Vagina (tissue), 2 donors: ENCODE results near the gene PECR. TPM values are rescaled to one million over a fixed set of nuclear protein-coding genes. Genes with fewer than 3 reads are reported as not detected.
A peak's percentile ranks its signal among the peaks of the same experiment; 100 is the strongest.

Source experiments
- DNase-seq, 2 donors: peaks; one replicate each; pipeline ENCODE4 v3.0.0-alpha.2; 2017; ENCODE audit errors: extremely low spot score in 2 of 2
- H3K27ac ChIP-seq: fragments of 200-600 bp; sonication (generic); one replicate; pipeline ENCODE4 v1.5.1; 2019
- H3K27me3 ChIP-seq: fragments of 200-600 bp; sonication (generic); one replicate; pipeline ENCODE4 v1.5.1; 2019
- H3K36me3 ChIP-seq, 2 donors: fragments of 200-600 bp; sonication (generic); one replicate each; pipeline ENCODE4 v1.5.1; 2017 to 2019
- H3K4me1 ChIP-seq: fragments of 200-600 bp; sonication (generic); one replicate; pipeline ENCODE4 v1.5.1; 2019
- H3K4me3 ChIP-seq, 2 donors: fragments of 200-600 bp; sonication (generic); 1 replicate in 1 of 2; 2 replicates in 1 of 2; pipeline ENCODE4 v1.5.1; 2016 to 2019
- H3K9me3 ChIP-seq: fragments of 200-600 bp; sonication (generic); one replicate; pipeline ENCODE4 v1.5.1; 2019
- POLR2A ChIP-seq, 2 donors: fragments of 450-650 bp; IDR thresholded peaks; one replicate each; pipeline ENCODE4 v1.6.1; 2017; ENCODE audit warnings: antibody characterized with exemption in 2 of 2, mild to moderate bottlenecking in 2 of 2, moderate library complexity in 2 of 2
- POLR2AphosphoS5 ChIP-seq, 2 donors: sonication (generic); formaldehyde crosslinking; IDR thresholded peaks; one replicate each; pipeline ENCODE4 v1.9.0; 2017; ENCODE audit warnings: antibody characterized with exemption in 2 of 2, mild to moderate bottlenecking in 2 of 2, low read depth in 1 of 2; ENCODE audit not compliant: insufficient read depth in 1 of 2
- intact Hi-C: fragments of 100-400 bp; cut with DNase I; formaldehyde crosslinking; loops from one replicate; pipeline ENCODE4 v1.15.1; 2023
- total RNA-seq: library from RNA; depleted of rRNA; stranded (reverse); fragments of >200 nt; gene quantifications from one replicate; pipeline ENCODE4 v1.2.3, GENCODE V29; 2016
- TF ChIP-seq, protein P1 (sequence below), 3 experiments: fragments of 450-650 bp in 2 of 3; fragments of 200-600 bp in 1 of 3; sonication (generic) in 1 of 3; IDR thresholded peaks; one replicate each; pipeline ENCODE4 v1.5.1; 2017 to 2019; ENCODE audit warnings: antibody characterized with exemption in 3 of 3, mild to moderate bottlenecking in 2 of 3, moderate library complexity in 2 of 3

PECR gene
- total RNA-seq: 13.0 TPM

DNA sequence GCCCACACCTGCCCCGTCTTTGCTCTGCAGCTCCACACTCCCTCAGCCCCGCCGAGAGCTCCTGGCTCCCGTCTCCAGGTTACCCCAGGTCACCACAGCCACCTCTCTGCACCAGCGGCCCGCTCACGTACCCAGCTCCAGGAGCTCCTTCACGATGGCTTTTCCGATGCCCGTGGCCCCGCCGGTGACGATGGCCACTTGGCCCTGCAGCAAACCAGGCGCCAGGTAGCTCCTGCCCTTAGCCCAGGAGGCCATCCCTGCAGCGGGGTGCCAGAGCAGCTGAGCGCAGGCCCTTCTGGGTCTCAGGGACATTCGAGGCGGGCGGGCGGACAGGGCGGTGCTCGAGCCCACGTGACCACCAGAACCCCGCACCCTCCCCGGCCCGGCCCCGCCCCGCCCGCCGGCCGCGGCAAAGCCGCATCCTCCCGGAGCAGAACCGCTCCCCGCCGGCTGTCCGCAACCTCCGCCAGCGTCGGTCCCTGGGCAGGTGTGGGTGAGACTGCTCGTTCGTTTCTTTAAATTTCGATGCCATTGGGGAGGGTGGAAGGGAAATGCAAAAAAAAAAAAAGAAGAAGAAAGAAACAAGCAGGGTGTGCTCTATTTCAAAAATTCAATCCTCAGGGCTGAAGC lies at the start of gene PECR, which contains the start of gene TMEM169:
Gene PECR (minus strand): TSS at position 323 of the 630 bp plus-strand sequence. CDS start 68 bp downstream, at position 255.
Gene TMEM169 (plus strand): TSS at position 433 of the 630 bp plus-strand sequence. CDS start 14,045 bp downstream, outside the sequence.
- DNase-seq: no peak
- Histone ChIP-seq H3K36me3 (no peaks in the 10 kb centered on the region), H3K4me3 (peak within 1 kb of the TSS; percentile 59 to 61), H3K9me3 (no peaks in the 10 kb centered on the region), H3K4me1 (no peaks in the 10 kb centered on the region), H3K27me3 (no peaks in the 10 kb centered on the region), H3K27ac (peak within 1 kb of the TSS; percentile 4)
- no peak for TF ChIP-seq POLR2A (IDR thresholded peaks at IDR 0.05)
- TF ChIP-seq POLR2AphosphoS5 (IDR thresholded peaks at IDR 0.05; ENCODE audit: insufficient read depth in 1 of 2, low read depth in 1 of 2): peak in 1 of 2 donors; percentile 57
- intact Hi-C loops: no loop called here

DNA sequence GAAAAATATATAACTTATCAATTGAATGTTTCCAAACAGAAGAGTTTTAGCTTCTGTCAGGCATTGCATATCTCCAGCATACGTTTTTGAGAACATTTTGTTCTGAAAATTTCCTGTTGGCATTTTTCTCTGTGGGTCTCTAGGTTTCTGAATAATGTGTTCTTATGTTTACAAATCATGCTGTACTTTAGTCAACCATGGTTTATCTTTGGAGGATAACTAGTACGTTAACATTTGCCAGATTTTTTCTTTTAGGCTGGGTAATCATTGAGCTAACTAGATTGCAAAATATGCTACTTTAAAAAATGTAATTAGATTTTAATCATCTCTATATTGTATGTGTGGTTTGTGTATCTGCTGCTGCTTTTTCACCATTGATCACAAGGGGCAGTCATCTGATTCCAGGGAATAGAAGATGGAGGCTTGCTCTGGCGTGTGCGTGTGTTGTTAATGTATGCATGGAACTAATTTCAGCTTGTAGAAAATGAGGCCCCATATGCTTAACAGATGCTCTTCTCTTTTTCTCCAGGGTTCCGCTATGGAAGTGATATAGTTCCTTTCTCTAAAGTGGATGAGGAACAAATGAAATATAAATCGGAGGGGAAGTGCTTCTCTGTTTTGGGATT lies 48.9 kb upstream of the PECR start:
- H3K4me3 ChIP-seq: no peak overlapping the region
- H3K27me3 ChIP-seq: no peaks in the 10 kb centered on the region
- no peak overlapping the region for H3K27ac ChIP-seq
- H3K36me3 ChIP-seq: peaks cover 0 to 97% of the 10 kb centered on the region in 2 donors
- no peak for DNase-seq
- H3K4me1 ChIP-seq: no peaks in the 10 kb centered on the region
- H3K9me3 ChIP-seq: no peaks in the 10 kb centered on the region
- TF ChIP-seq, protein P1, sequence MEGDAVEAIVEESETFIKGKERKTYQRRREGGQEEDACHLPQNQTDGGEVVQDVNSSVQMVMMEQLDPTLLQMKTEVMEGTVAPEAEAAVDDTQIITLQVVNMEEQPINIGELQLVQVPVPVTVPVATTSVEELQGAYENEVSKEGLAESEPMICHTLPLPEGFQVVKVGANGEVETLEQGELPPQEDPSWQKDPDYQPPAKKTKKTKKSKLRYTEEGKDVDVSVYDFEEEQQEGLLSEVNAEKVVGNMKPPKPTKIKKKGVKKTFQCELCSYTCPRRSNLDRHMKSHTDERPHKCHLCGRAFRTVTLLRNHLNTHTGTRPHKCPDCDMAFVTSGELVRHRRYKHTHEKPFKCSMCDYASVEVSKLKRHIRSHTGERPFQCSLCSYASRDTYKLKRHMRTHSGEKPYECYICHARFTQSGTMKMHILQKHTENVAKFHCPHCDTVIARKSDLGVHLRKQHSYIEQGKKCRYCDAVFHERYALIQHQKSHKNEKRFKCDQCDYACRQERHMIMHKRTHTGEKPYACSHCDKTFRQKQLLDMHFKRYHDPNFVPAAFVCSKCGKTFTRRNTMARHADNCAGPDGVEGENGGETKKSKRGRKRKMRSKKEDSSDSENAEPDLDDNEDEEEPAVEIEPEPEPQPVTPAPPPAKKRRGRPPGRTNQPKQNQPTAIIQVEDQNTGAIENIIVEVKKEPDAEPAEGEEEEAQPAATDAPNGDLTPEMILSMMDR (IDR thresholded peaks at IDR 0.05): no peak
- TF ChIP-seq POLR2A (IDR thresholded peaks at IDR 0.05) (no peak), POLR2AphosphoS5 (IDR thresholded peaks at IDR 0.05; ENCODE audit: insufficient read depth in 1 of 2, low read depth in 1 of 2) (no peak)
- intact Hi-C loops: no loop called here

DNA sequence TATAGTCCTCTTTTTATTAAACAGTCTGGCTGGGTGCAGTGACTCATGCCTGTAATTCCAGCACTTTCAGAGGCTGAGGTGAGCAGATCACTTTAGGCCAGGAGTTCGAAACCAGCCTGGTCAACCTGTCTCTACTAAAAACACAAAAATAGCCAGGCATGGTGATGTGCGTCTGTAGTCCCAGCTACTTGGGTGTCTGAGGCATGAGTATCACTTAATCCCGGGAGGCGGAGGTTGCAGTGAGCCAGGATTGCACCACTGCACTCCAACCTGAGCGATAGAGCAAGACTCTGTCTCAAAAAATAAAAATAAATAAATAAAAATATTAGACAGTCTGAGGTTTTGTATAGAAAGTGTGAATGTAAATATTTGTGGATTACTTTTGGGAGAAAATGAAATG lies 45.3 kb upstream of the PECR start:
- DNase-seq: no peak
- Histone ChIP-seq H3K27ac (no peak overlapping the region), H3K9me3 (no peaks in the 10 kb centered on the region), H3K4me1 (no peaks in the 10 kb centered on the region), H3K36me3 (peaks cover 0 to 97% of the 10 kb centered on the region in 2 donors), H3K27me3 (no peaks in the 10 kb centered on the region), H3K4me3 (no peak overlapping the region)
- TF ChIP-seq POLR2AphosphoS5 (IDR thresholded peaks at IDR 0.05; ENCODE audit: insufficient read depth in 1 of 2, low read depth in 1 of 2): no peak
- TF ChIP-seq, protein P1 (IDR thresholded peaks at IDR 0.05): no peak
- TF ChIP-seq POLR2A (IDR thresholded peaks at IDR 0.05): no peak
- intact Hi-C loops: no loop called here

DNA sequence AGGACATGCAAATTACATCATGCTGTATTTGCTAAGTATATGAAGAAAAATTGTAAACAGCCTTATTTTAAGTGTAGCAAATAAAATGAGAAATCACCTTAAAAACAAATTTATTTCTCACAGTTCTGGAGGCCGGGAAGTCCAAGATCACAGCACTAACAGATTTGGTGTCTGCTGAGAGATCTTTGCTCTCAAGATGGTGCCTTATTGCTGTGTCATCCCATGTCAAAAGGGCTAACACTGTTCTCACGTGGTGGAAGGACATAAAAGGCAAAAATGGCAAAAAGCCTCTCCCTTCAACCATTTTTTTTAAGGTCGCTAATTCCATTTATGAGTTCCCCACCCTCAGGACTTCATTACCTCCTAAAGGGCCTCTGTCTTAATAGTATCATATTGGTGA lies 39.6 kb upstream of the PECR start:
- Histone ChIP-seq H3K4me1 (peaks cover 31% of the 10 kb centered on the region), H3K9me3 (no peaks in the 10 kb centered on the region), H3K27me3 (no peaks in the 10 kb centered on the region), H3K36me3 (peaks cover 0 to 82% of the 10 kb centered on the region in 2 donors), H3K4me3 (no peak overlapping the region), H3K27ac (no peak overlapping the region)
- no peak for DNase-seq
- TF ChIP-seq, protein P1 (IDR thresholded peaks at IDR 0.05): no peak
- TF ChIP-seq POLR2A (IDR thresholded peaks at IDR 0.05) (no peak), POLR2AphosphoS5 (IDR thresholded peaks at IDR 0.05; ENCODE audit: insufficient read depth in 1 of 2, low read depth in 1 of 2) (no peak)
- intact Hi-C loops: no loop called here

DNA sequence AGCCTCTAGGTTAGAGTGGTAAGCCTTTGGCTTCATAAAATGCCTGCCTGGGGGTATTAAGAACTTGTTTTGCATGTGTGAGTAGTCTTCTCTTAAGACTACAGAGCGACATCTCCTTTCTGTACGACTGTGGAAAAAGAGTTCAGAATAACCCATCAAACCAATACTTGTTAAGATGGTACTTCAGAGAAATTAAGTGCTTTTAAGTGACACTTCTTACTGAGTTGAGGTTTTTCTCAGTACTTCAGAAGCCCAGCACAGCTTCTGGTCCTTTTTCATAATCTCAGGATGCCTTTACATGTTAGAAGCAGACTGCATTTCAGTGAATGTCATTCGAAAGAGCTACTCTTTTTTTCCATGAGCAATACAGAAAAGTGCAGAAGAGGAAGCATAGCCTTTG lies 38.4 kb upstream of the PECR start:
- H3K4me1 ChIP-seq: peaks cover 42% of the 10 kb centered on the region
- peaks cover 0 to 70% of the 10 kb centered on the region in 2 donors for H3K36me3 ChIP-seq
- H3K9me3 ChIP-seq: no peaks in the 10 kb centered on the region
- intact Hi-C loops: no loop called here
- H3K27ac ChIP-seq: no peak overlapping the region
- no peaks in the 10 kb centered on the region for H3K27me3 ChIP-seq
- no peak overlapping the region for H3K4me3 ChIP-seq
- no peak for TF ChIP-seq POLR2AphosphoS5 (IDR thresholded peaks at IDR 0.05; ENCODE audit: insufficient read depth in 1 of 2, low read depth in 1 of 2)
- TF ChIP-seq, protein P1 (IDR thresholded peaks at IDR 0.05): no peak
- TF ChIP-seq POLR2A (IDR thresholded peaks at IDR 0.05): no peak
- DNase-seq: no peak
